Kidney epithelial cell (primary cell): ENCODE results near the gene CCDC116. TPM values are rescaled to one million over a fixed set of nuclear protein-coding genes. Genes with fewer than 3 reads are reported as not detected.

Experiments used
- DNase-seq: peaks from one replicate; pipeline ENCODE4 v3.0.0-alpha.2; 2010; ENCODE audit warnings: low read depth
- H3K27me3 ChIP-seq: 2 replicates; pipeline ENCODE4 v1.6.0; 2011; ENCODE audit warnings: low read length; ENCODE audit not compliant: control insufficient read depth, insufficient read depth
- H3K36me3 ChIP-seq: 2 replicates; pipeline ENCODE4 v1.5.1; 2011; ENCODE audit warnings: low read length; ENCODE audit not compliant: control insufficient read depth, insufficient read depth
- H3K4me3 ChIP-seq: 2 replicates; pipeline ENCODE4 v1.5.1; 2011; ENCODE audit warnings: low read depth, mild to moderate bottlenecking, control low read depth, low read length
- CTCF ChIP-seq: IDR thresholded peaks from 2 replicates; pipeline ENCODE4 v1.5.1; 2011; ENCODE audit warnings: mild to moderate bottlenecking, moderate library complexity, low read length, control low read depth, inconsistent platforms; ENCODE audit not compliant: insufficient read depth, poor library complexity, severe bottlenecking
- total RNA-seq: library from RNA; depleted of rRNA; stranded (reverse); fragments of >200 nt; gene quantifications from 2 replicates; pipeline ENCODE4 v1.2.3, GENCODE V29; 2015

Gene CCDC116
- total RNA-seq, 1 donor from 2014 or later: 0.38 TPM

- Histone ChIP-seq H3K27me3 (no peaks in the 10 kb centered on the region), H3K4me3 (no peak overlapping the region), H3K36me3 (no peaks in the 10 kb centered on the region)
- DNase-seq: no peak
- no peak for TF ChIP-seq CTCF
These were observed 27.4 kb downstream of the CCDC116 start for GRCh38 chr22:21659864-21660525.

GRCh38 chr22:21660904-21661303 is 28.3 kb downstream of the CCDC116 start:
- H3K27me3 ChIP-seq: no peaks in the 10 kb centered on the region
- no peaks in the 10 kb centered on the region for H3K36me3 ChIP-seq
- DNase-seq: no peak
- H3K4me3 ChIP-seq: no peak overlapping the region
- TF ChIP-seq CTCF: no peak

- TF ChIP-seq CTCF: no peak
- DNase-seq: no peak
- Histone ChIP-seq H3K36me3 (no peaks in the 10 kb centered on the region), H3K4me3 (no peak overlapping the region), H3K27me3 (no peaks in the 10 kb centered on the region)
These were observed 29.4 kb downstream of the CCDC116 start for GRCh38 chr22:21661991-21662390.

GRCh38 chr22:21663738-21664137 is 31.2 kb downstream of the CCDC116 start:
- TF ChIP-seq CTCF: no peak
- H3K4me3 ChIP-seq: no peak overlapping the region
- DNase-seq: no peak
- H3K36me3 ChIP-seq: no peaks in the 10 kb centered on the region
- H3K27me3 ChIP-seq: no peaks in the 10 kb centered on the region

GRCh38 chr22:21665047-21665851 is 32.7 kb downstream of the CCDC116 start:
- Histone ChIP-seq H3K36me3 (no peaks in the 10 kb centered on the region), H3K27me3 (no peaks in the 10 kb centered on the region), H3K4me3 (peak overlapping the region; percentile 76)
- no peak for DNase-seq
- TF ChIP-seq CTCF: no peak

- DNase-seq: no peak
- no peaks in the 10 kb centered on the region for H3K27me3 ChIP-seq
- TF ChIP-seq CTCF: no peak
- H3K4me3 ChIP-seq: peak overlapping the region; percentile 76
- no peaks in the 10 kb centered on the region for H3K36me3 ChIP-seq
These were observed 34.2 kb downstream of the CCDC116 start for GRCh38 chr22:21666786-21667185.
